Smooth muscle cell (in vitro differentiated cells): ENCODE data around the gene WWP2. TPM values are rescaled to one million over a fixed set of nuclear protein-coding genes. Genes with fewer than 3 reads are reported as not detected.

Experiments
- DNase-seq: peaks from one replicate; lab custom pipeline; 2025; ENCODE audit not compliant: unreplicated experiment; lab: John Stamatoyannopoulos, UW
- H2AFZ ChIP-seq: fragments of 200-600 bp; sonication (generic); 2 replicates; pipeline ENCODE4 v1.6.0; 2016; ENCODE audit warnings: antibody characterized with exemption, low read depth, mild to moderate bottlenecking
- H3F3A ChIP-seq: fragments of 200-600 bp; sonication (generic); 2 replicates; pipeline ENCODE4 v1.6.0; 2017; ENCODE audit warnings: antibody characterized with exemption, low read depth
- H3K27ac ChIP-seq: fragments of 200-600 bp; sonication (generic); 2 replicates; pipeline ENCODE4 v1.5.1; 2016; ENCODE audit warnings: low read depth, mild to moderate bottlenecking
- H3K27me3 ChIP-seq: fragments of 200-600 bp; sonication (generic); 2 replicates; pipeline ENCODE4 v1.6.1; 2016; ENCODE audit warnings: low read depth, mild to moderate bottlenecking
- H3K36me3 ChIP-seq: fragments of 200-600 bp; sonication (generic); 2 replicates; pipeline ENCODE4 v1.5.1; 2016; ENCODE audit warnings: low read depth
- H3K4me1 ChIP-seq: fragments of 200-600 bp; sonication (generic); 2 replicates; pipeline ENCODE4 v1.5.1; 2016; ENCODE audit warnings: low read depth
- H3K4me2 ChIP-seq: fragments of 200-600 bp; sonication (generic); 2 replicates; pipeline ENCODE4 v1.6.0; 2016; ENCODE audit warnings: mild to moderate bottlenecking
- H3K4me3 ChIP-seq: fragments of 200-600 bp; sonication (generic); 2 replicates; pipeline ENCODE4 v1.5.1; 2016; ENCODE audit warnings: mild to moderate bottlenecking
- H3K79me2 ChIP-seq: fragments of 200-600 bp; sonication (generic); 2 replicates; pipeline ENCODE4 v1.6.0; 2016; ENCODE audit warnings: low read depth, mild to moderate bottlenecking
- H3K9ac ChIP-seq: fragments of 200-600 bp; sonication (generic); 2 replicates; pipeline ENCODE4 v1.6.0; 2016; ENCODE audit warnings: low read depth
- H3K9me3 ChIP-seq: fragments of 200-600 bp; sonication (generic); replicated peaks from 2 replicates; pipeline ENCODE4 v1.5.1; 2016; ENCODE audit warnings: low read depth
- H4K20me1 ChIP-seq: fragments of 200-600 bp; sonication (generic); 2 replicates; pipeline ENCODE4 v1.6.0; 2016; ENCODE audit warnings: low read depth
- CTCF ChIP-seq: fragments of 200-600 bp; sonication (generic); IDR thresholded peaks from 2 replicates; pipeline ENCODE4 v1.5.1; 2017; ENCODE audit warnings: borderline replicate concordance, mild to moderate bottlenecking, antibody characterized with exemption; ENCODE audit not compliant: insufficient read depth, poor library complexity, severe bottlenecking
- WGBS: methylation state at CpG from one replicate; pipeline ENCODE4 v1.1.7; 2016; ENCODE audit warnings: low lambda C conversion rate; 5-methylcytosine and 5-hydroxymethylcytosine counted together
- polyA plus RNA-seq: library from polyadenylated mRNA; unstranded; fragments of >200 nt; fragmentation: Nextera tagmentation; extraction: Ambion mirVana; gene quantifications from 2 replicates; pipeline ENCODE4 v1.2.1, GENCODE V29; 2016
- total RNA-seq: library from RNA; depleted of rRNA; stranded (reverse); fragments of >200 nt; gene quantifications from 2 replicates; pipeline ENCODE4 v1.2.3, GENCODE V29; 2014

The WWP2 gene
- total and polyA plus RNA-seq, 2 experiments from 2014 or later = 7.8 to 9.0 TPM

- Histone ChIP-seq H3K4me1 (no peaks in the 10 kb centered on the region), H2AFZ (no peak overlapping the region), H3K9ac (no peak overlapping the region), H3K9me3 (no peaks in the 10 kb centered on the region), H3K36me3 (no peaks in the 10 kb centered on the region), H3K27ac (no peak overlapping the region), H3F3A (no peaks in the 10 kb centered on the region), H3K4me2 (no peak overlapping the region), H3K4me3 (no peak overlapping the region), H4K20me1 (peaks cover 37% of the 10 kb centered on the region), H3K79me2 (peaks cover 29% of the 10 kb centered on the region), H3K27me3 (no peaks in the 10 kb centered on the region)
- TF ChIP-seq CTCF = no peak
- 92% methylated on average over 6 of the region's 6 CpGs for WGBS
- no peak for DNase-seq
Observed at GRCh38 chr16:69773260-69773947, 11.3 kb downstream of the WWP2 start.

GRCh38 chr16:69775563-69775962 is 13.4 kb downstream of the WWP2 start:
- H4K20me1 ChIP-seq = peaks cover 24% of the 10 kb centered on the region
- H3K9ac ChIP-seq = no peak overlapping the region
- H3K27me3 ChIP-seq = no peaks in the 10 kb centered on the region
- TF ChIP-seq CTCF = no peak
- no peak overlapping the region for H3K4me2 ChIP-seq
- H2AFZ ChIP-seq = no peak overlapping the region
- H3K79me2 ChIP-seq = peaks cover 23% of the 10 kb centered on the region
- no peak overlapping the region for H3K27ac ChIP-seq
- H3F3A ChIP-seq = no peaks in the 10 kb centered on the region
- DNase-seq = no peak
- no peaks in the 10 kb centered on the region for H3K9me3 ChIP-seq
- no peaks in the 10 kb centered on the region for H3K4me1 ChIP-seq
- H3K36me3 ChIP-seq = no peaks in the 10 kb centered on the region
- no peak overlapping the region for H3K4me3 ChIP-seq

- Histone ChIP-seq H4K20me1 (peaks cover 3% of the 10 kb centered on the region), H3K9ac (no peak overlapping the region), H3K9me3 (no peaks in the 10 kb centered on the region), H2AFZ (no peak overlapping the region), H3K27me3 (no peaks in the 10 kb centered on the region), H3K4me1 (no peaks in the 10 kb centered on the region), H3K36me3 (no peaks in the 10 kb centered on the region), H3K79me2 (peaks cover 15% of the 10 kb centered on the region), H3K4me2 (no peak overlapping the region), H3F3A (no peaks in the 10 kb centered on the region), H3K4me3 (no peak overlapping the region), H3K27ac (no peak overlapping the region)
- DNase-seq = no peak
- no peak for TF ChIP-seq CTCF
- WGBS = 90% methylated on average over 2 of the region's 2 CpGs
Observed at GRCh38 chr16:69779724-69780123, 17.6 kb downstream of the WWP2 start.

GRCh38 chr16:69781118-69781517 is 19.0 kb downstream of the WWP2 start:
- H3K4me1 ChIP-seq = no peaks in the 10 kb centered on the region
- no peak for TF ChIP-seq CTCF
- WGBS = 89% methylated on average over 3 of the region's 3 CpGs

More at GRCh38 chr16:69781118-69781517, 19.0 kb downstream of the WWP2 start:
- H3K4me3 ChIP-seq = no peak overlapping the region
- H3K79me2 ChIP-seq = peaks cover 8% of the 10 kb centered on the region
- no peak for DNase-seq
- H3F3A ChIP-seq = no peaks in the 10 kb centered on the region
- no peaks in the 10 kb centered on the region for H3K27me3 ChIP-seq
- no peak overlapping the region for H3K9ac ChIP-seq
- no peaks in the 10 kb centered on the region for H3K36me3 ChIP-seq
- no peak overlapping the region for H3K27ac ChIP-seq
- H3K4me2 ChIP-seq = no peak overlapping the region
- no peaks in the 10 kb centered on the region for H3K9me3 ChIP-seq
- no peak overlapping the region for H2AFZ ChIP-seq
- H4K20me1 ChIP-seq = peaks cover 3% of the 10 kb centered on the region
